RPMI7951 (cell line): ENCODE results near the gene FBN1. TPM values are rescaled to one million over a fixed set of nuclear protein-coding genes. Genes with fewer than 3 reads are reported as not detected.

Experiments used
- DNase-seq: peaks from one replicate; pipeline ENCODE4 v3.0.0-alpha.2; 2012; ENCODE audit warnings: low read depth
- total RNA-seq: library from RNA; depleted of rRNA; stranded (reverse); fragments of >200 nt; shearing (Covaris generic); gene quantifications from 2 replicates; pipeline ENCODE4 v1.2.3, GENCODE V29; 2014; rRNA removed

FBN1 gene
- total RNA-seq: 194 and 208 TPM in 2 replicates

DNA sequence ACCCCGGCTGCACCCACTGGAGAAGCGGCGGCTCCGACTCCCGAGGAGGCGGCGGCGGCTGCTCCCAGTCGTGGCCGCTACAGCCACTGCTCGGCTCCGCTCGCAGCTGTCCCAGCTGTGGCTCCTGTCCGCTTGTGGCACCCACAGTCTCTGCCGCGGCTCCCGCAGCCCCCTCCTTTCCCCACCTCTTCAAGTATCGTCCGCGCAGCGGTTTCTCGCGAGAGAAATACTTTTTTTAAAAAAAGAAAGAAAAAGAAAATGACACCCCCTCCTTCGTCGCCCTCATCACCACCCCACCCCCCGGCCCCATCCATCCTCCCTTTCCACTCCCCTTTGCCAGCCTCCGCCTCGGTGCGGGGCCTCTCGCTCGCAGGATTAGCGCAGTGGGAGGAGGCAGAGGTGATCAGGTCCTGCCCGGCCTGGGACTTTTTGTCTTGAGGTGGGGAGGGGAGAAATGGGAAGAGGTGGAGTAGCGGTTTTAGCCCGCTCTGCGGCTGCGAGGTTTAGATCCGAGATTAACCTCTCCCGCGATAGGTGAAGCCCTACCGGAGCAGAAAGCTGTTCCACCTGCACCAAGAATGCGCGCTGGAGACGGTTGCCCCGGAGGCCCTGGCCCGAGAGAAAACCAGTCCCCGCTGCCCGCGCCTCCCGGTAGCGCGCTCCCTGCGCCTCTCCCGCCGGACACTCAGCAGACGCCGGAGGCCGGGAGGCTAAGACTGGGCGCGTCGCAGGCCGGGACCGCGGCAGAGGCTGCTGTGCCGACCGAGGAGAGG lies at the start of gene FBN1:
Gene FBN1 (minus strand): TSS at position 152 of the 773 bp plus-strand sequence. CDS start 940 bp downstream, outside the sequence.
- peak; percentile 94 for DNase-seq

DNA sequence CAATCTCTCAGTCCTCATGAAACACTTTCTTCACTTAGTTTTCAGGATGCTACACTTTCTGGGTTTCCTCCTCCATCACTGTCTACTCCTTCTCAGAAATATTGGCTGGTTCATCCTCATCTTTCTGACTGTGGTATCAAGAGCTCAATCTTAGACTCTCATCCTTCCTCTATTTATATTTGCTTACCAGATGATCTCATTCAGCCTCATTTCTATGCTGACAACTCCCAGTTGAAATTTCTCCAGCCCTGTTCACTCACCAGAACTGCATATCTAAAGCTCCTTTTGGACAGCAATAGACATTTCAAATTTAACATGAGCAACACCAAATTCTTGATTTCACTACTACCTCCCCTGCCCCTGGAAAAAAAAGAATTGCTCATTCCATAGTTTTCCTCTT lies 48.0 kb upstream of the FBN1 start:
- DNase-seq: peak; percentile 44

DNA sequence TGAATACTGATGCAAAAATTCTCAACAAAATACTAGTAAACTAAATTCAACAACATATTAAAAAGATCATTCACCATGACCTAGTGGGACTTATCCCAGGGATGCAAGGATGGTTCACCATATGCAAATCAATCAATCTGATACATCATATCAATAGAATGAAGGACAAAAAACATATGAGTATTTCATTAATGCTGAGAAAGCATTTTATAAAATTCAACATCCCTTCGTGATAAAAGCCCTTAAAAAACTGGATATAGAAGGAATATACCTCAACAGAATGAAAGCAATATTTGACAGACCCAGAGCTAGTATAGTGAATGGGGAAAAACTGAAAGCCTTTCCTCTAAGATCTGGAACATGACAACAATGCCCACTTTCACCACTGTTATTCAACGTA lies 43.0 kb upstream of the FBN1 start:
- DNase-seq: no peak

DNA sequence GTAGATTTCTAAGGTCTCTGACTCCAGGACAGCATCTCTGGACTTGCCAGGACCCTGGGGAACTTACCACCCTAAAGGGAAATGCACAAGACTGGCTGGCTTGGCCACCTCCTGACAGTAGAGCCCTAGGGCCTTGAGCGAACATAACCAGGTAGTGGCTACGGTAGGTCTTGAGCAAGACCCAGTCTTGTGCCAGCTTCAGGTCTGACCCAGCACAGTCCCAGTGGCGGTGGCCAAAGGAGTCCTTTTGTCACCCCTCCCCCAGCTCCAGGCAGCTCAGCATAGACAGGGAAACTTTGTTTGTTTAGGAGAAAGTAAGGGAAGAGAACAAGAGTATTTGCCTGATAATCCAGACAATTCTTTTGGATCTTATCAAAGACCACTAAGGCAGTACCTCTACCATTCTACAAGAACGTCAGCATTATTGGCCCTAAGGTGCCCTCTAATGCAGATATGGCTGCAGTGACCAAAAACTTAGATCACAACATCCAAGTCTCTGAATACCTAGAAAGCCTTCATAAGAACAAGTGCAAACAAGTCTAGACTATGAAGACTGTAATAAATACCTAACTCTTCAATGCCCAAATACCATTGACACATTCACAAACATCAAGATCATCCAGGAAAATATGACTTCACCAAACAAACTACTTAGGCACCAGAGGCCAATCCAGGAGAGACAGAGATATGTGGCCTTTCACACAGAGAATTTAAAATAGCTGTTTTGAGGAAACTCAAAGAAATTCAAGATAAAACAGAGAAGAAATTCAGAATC lies 38.7 kb upstream of the FBN1 start:
- DNase-seq: no peak

DNA sequence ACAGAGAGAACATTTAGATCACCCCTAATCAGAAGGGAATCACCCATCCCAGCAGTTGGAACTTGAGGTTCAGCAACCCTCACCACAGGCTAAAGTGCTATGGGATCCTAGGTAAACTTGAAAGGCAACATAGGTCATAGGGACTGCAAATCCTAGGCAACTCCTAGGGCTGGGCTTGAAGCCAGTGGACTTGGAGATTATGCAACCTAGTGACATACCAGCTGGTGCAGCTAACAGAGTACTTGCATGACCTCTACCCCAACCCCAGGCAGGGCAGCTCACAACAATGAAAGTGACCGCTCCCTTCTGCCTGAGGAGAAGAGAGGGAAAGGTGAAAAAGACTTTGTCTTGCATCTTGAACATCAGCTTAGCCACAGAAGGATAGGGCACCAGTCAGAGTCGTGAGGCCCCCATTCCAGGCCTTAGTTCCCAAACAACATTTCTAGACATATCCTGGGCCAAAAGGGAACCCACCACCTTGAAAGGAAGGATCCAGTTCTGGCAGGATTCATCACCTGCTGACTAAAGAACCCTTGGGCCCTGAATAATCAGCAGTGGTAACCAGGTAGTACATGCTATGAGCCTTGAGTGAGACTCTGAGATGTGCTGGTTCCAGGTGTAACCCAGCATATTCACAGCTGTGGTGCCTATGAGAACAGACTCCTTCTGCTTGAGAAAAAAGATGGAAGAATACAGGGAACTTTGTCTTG lies 37.6 kb upstream of the FBN1 start:
- DNase-seq: peak; percentile 79

DNA sequence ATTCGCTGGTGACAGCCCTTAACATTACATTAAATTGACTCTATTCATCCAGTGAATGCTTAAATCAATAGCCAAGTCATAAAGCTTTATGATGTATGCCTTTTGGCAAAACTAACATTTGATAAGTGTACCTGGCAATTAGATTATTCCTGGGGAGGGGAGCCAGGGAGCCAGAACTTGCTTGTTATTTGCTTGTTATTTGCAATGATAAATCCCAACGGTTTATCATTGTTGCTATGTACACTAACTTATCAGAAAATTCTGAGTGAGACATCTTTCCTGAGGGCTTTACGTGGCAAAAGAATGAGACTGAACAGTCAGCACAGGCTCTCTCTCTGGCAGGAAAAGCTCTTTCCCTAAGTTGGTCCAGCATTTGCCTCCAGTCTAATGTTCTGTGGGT lies 35.8 kb upstream of the FBN1 start:
- peak; percentile 79 for DNase-seq

DNA sequence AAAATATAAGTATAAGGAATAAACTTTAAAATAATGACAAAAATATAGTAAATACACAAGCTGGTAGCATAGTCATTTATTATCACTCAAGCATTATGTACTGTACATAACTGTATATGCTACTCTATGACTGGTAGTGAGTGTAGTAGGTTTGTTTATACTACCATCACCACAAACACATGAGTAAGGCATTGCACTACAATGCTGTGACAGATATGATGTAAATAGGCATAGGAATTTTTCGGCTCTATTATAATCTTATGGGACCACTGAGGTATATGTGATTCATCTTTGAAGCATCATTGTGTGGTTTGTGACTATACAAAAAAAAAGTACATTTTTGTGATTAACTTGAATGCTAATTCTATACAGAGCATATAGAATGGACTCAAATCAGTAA lies 35.3 kb upstream of the FBN1 start:
- DNase-seq: peak; percentile 86

DNA sequence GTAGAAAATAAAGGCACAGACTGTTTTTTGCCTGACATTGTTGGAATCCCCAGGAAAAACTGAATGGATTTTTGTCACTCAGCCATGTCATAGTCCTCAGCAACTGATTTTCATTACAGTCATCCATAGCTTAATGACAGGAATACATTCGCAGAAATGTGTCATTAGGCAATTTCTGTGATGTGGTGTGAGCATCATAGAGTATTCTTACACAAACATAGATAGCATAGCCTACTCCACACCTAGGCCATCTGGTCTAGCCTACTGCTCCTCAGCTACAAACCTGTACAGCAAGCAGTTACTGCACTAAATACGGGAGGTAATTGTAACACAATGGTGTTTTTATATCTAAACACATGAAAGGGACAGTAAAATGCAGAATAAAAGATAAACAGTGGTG lies 34.4 kb upstream of the FBN1 start:
- DNase-seq: no peak

DNA sequence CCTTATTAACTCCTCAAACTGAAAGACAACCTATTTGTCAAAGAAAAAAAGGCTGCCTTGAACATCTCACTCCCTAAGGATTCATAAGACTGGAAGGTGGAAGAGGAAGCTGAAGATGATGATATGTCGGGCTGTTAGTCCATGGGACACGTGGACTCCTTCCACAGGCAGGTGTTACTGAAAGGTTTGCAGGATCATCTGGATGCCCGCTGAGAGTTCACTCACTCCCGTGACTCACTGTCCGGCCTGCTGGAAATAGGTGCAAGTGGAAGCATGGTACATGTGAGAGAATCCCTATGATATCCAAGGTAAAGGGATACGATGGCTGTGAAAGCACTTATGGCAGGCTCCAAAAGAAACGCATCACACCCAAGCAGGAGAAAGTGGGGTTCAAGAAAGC lies 33.3 kb upstream of the FBN1 start:
- no peak for DNase-seq

DNA sequence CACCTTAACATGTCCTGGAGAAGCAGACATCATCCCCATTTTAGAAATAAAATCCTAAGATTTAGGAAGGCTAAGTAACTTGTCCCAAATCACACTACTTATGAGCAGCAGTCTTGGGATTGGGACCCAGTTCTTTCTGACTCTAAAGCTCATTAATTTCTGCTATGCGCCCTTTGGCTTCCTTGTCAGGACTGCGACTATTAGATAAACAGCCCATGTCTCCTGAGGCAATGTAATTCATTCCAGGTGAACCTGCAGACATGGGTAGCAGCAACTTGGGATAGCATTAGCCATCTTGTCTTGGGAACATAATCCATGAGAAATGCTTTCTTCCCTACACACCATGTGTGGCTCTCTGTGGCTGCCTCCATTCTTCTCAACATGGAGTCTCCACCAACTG lies 32.3 kb upstream of the FBN1 start:
- DNase-seq: no peak

DNA sequence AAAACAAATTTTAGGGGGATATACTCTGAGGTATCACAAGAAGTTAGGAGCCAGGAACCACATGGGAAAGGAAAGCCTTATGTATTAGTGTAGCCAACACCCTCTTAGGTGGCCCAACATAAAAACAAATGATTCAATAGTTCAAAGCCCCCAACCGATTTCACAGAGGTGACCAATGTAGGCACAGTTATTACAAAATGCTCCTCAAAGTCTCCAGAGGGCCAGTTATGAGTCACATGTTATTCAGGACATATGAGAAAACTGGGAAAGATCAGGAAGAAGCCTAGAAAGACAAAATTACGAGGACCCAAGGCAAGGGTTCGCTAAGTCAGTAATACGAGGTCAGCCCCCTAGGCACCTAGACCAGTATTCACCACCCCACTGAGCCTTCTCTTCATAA lies 29.9 kb upstream of the FBN1 start:
- DNase-seq: peak; percentile 40

DNA sequence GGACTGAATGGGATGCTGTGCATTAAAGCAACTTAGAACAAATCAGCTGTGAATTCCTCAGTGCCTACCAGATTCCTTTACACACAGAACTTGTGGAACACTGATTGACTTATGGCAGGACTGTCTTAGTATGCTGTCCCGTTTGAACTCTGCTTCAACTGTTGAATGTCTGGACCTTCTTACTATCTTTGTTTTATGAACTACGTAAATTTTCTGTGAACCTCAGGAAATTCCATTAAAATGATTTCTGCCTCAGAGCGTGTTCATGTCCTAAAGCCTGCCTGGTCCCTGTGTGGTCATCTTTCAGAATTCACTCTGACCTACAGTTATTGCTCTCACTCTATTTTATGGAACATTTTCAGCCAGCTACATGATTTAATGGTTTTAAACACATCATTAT lies 29.4 kb upstream of the FBN1 start:
- peak; percentile 28 for DNase-seq

DNA sequence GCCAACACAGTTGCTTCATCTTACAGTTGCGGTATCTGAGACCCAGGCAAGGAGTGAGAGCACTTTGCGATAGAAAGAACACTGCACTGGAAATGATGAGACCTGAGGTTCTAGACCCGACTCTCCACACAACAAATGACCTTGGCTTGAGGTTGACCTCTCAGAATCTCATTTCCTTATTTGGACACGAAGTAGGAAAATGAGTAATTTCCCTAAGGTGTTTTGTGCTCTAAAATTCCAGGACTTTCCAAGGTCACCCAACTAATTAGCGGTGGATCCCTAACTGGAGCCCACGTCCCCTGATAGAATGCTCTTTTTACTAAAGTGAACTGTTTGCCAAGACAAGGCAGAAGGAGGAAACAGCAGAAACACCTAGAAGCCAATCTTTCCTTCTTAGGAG lies 26.7 kb upstream of the FBN1 start:
- peak; percentile 69 for DNase-seq

DNA sequence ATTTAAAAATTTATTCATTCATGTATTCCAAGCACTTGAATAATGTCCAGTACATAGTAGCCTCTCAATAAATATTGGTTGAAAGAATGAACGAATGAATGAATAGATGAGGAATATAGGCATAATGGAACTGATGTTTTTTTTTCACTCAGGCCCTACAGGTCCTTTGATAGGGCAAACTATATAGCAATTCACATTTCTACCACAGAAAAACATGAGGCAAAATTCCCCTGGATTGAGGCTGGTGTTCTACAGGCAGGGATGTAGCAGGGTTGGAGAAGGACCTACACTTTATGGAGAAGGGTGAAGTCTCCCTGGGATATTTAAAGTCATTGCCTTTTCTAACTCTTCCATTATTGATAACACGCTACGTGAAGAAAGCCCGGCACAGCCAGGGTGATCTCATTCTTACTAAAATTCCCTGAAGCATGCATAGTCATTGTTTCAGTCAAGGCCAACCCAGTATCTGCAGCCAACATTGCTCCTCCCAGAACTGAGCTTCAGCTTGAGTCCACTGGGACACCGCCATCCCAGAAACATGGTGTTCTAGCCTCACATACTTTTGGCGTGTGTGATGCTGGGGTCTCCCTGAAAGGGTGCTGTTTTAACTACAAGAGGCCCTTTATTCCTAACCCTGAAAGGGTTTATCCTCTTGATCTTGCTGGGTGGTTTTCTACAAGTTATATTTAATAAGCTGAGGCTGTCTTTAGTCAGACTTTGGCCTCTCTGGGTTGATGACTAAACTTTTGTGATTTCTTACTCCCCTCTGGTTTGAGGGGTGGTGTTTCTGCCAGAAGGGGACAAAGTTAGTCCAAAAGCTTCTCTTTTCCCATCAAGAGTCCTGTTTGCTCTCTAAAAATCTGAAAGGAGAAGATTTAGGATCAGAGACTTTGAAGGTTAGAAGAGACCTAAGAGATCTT lies 25.9 kb upstream of the FBN1 start:
- peak; percentile 85 for DNase-seq

DNA sequence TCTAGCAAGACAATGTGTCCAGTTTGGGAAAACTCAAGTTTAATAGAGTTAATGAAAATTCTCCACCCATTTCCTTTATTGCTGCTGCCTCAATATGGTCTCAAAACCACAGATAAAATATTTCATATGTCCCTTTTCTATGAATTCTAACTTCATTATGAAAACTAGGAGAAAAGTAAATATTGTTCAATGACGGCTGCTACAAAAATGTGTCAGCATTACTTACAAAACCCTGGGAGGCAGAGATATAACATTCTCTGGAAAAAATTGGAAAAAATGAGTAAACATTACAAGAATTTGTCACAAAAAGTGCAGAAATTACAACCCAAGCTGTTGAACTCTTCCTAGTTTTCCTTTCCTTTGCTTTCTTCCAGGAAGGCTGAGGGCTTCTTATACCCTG lies 22.2 kb upstream of the FBN1 start:
- no peak for DNase-seq

DNA sequence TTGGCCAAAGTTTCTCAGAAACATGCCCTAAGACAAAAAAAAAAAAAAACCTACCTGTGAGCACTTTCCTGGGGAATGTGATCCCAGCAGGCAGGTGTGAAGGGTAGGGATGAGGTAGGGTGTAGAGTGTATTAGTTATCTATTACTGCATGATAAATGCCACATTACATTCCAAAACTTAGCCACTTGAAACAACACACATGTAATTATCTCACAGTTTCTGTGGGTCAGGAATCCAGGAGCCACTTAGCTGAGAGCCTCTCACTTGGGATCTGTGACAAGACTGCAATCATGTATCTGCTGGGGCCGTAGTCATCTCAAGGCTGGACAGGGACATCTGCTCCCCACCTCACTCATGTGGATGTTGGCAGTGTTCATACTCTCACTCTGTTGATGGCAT lies 18.9 kb upstream of the FBN1 start:
- no peak for DNase-seq

DNA sequence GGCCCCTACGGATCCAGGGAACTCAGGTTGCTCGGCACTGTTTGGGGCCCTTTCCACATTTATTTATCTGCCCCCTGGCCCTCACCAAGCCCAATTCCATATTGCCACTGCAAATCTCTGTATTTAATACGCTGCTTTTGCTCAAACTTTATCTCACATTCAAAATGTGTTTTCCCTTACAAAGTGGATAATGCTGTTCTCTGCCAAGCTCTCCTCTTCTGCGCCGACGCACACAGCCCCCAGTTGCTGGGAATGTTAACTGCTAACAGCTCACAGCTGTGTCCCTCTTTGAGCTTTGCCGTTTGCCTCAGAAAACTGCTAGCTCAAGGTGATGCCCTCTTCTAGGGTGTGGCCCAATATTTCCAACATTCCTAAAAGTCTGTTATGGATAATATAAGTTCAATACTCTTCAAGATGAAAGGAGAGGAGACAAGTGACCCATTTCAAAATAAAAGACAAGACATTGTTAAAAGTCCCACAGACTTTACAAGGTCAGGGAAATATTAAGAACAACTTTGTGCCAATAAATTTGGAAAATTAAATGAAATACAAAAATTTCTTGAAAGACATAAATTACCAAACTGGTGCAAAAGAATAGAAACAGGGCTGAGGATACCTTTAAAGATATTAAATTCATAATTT lies 12.6 kb upstream of the FBN1 start:
- no peak for DNase-seq

DNA sequence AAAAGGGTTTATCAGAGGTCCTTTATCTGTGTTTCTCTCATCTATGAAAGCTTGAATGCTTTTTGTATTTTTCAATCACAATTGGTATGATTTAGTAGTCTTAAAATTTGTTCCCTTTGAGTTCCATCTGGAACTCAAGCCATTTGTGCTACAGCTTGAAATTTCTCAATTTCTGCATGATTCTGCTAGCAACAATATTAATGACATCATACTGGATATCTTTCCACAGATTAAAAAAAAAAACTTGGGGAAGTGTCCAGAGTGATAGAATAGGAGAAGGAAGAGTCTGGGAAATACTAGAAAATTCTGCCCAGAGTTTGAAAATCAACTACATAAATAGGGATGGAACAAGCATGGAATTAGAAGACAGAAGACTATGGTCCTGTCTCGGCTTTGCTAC lies 9.3 kb upstream of the FBN1 start:
- DNase-seq: no peak

DNA sequence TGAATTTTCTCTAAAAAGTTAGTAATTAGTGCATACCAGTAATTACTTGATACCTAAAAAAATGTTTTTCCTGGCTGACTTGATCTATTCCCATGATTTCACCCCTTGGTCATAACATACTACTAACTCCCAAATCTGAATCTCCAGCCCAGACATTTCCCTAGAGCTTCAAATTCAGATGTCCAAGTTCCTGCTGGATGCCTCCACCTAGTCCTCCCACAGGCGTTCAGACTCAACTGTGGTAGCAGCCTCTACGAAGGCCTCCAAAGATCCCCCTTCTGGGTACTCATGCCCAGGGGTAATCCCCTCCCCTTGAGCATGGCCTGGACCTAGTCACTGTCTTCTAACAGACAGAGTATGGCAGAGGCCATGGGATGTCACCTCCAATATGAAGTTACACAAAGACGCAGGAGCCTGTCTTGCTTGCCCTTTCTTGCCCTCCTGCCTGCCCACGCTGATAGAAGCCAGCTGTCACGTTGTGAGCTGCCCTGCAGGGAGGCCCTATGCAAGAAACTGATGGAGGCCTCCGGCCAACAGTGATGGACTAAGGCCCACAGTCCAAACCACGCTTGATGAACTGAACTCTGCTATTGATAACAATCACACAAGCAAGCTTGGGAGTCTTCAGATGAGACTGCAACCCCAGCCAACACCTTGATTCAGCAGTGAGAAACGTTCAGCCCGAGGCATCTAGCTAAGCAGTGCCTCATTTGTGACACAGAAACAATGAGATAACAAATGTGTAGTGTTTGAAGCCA lies 8.6 kb upstream of the FBN1 start:
- DNase-seq: peak; percentile 51

DNA sequence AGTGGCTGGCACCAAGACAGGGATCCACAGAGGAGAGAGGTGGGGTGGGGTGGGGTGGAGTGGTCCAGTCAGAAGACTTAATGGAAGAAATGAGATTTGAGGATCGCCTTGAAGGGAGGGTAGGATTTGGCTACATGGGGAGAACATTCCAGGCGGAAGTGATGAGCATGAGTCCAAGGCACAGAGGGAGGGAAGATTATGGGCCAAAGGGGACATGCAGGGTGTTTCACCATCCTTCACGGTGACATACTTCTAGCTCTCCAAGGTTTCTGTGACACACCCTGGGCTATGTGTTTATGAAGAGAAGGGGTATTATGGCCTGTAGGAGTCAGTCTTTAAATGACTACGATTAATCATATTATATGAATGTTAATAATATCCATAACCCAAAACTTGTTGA lies 7.7 kb upstream of the FBN1 start:
- DNase-seq: no peak
